Astrocyte (in vitro differentiated cells and primary cell): Measurements from ENCODE around the gene SH3BP5.

ENCODE experiments used
- CTCF ChIP-seq: IDR thresholded peaks from 2 replicates; pipeline ENCODE4 v1.5.1; 2011; ENCODE audit warnings: low read depth, mild to moderate bottlenecking, inconsistent platforms, low read length, moderate library complexity; ENCODE audit not compliant: insufficient read depth
- EZH2 ChIP-seq: IDR thresholded peaks from 2 replicates; pipeline ENCODE4 v1.6.1; 2012; ENCODE audit warnings: mild to moderate bottlenecking, low read length, inconsistent platforms; ENCODE audit not compliant: insufficient read depth

GRCh38 chr3:15314276-15314675 lies 18.1 kb downstream of the SH3BP5 start:
- TF ChIP-seq EZH2 (no peak), CTCF (no peak)
